Activated T-cell treated with anti-CD3 and anti-CD28 coated beads, Interleukin-2, amount 50 U/mL, for 24 hours (primary cell): ENCODE results near the gene MRPS18B.
A peak's percentile ranks its signal among the peaks of the same experiment; 100 is the strongest.
"Not testable (repeated sequence)": the region's sequence is repeated elsewhere in the genome, so short reads cannot be mapped to it uniquely, and the experiment has no call there.

ENCODE experiments used
- DNase-seq: peaks from one replicate; pipeline ENCODE4 v3.0.0-alpha.2; 2020
- H3K27ac Mint-ChIP-seq: 2 replicates; pipeline ENCODE4 v1.8.0; 2020; ENCODE audit warnings: mild to moderate bottlenecking, mixed read lengths
- H3K27me3 Mint-ChIP-seq: 2 replicates; pipeline ENCODE4 v1.8.0; 2020; ENCODE audit warnings: mixed read lengths
- H3K36me3 Mint-ChIP-seq: 2 replicates; pipeline ENCODE4 v1.8.0; 2020; ENCODE audit warnings: low read depth, mixed read lengths
- H3K4me1 Mint-ChIP-seq: 2 replicates; pipeline ENCODE4 v1.8.0; 2020; ENCODE audit warnings: low read depth, mixed read lengths
- H3K4me3 Mint-ChIP-seq: 2 replicates; pipeline ENCODE4 v1.8.0; 2020; ENCODE audit warnings: mild to moderate bottlenecking, moderate library complexity, mixed read lengths
- H3K9me3 Mint-ChIP-seq: 2 replicates; pipeline ENCODE4 v1.8.0; 2020; ENCODE audit warnings: mixed read lengths

Gene MRPS18B

DNA sequence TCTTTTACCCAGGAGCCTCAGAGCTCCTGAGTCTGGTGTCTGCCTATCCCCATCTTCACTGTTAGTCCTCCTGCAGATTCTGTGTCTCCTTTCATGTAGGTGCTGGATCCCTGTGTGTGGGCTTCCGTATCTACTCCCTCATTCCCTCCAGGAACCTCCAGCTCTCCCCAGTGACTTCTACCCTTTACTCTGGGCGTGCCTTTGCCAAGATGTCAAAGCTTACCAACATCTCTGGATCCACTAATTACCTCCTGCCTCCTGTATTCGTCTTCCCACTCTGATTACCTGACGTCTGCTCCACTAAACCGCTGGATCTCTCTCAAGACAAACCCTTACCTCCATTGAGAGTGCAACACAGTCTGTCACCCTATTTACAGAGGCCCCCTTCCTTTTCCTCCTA, 27.1 kb downstream of the MRPS18B start:
- Mint-ChIP-seq H3K4me1 (peaks cover 45% of the 10 kb centered on the region), H3K27ac (peak overlapping the region; percentile 20), H3K27me3 (no peaks in the 10 kb centered on the region)

GRCh38 chr6:30645989-30646388, 28.3 kb downstream of the MRPS18B start:
- Mint-ChIP-seq H3K4me1 (peaks cover 39% of the 10 kb centered on the region), H3K4me3 (peak overlapping the region; percentile 91), H3K9me3 (no peaks in the 10 kb centered on the region), H3K27ac (peak overlapping the region; percentile 94), H3K36me3 (peaks cover 73% of the 10 kb centered on the region), H3K27me3 (no peaks in the 10 kb centered on the region)
- no peak for DNase-seq

More for the DNA sequence above, 27.1 kb downstream of the MRPS18B start:
- peaks cover 73% of the 10 kb centered on the region for H3K36me3 Mint-ChIP-seq
- H3K4me3 Mint-ChIP-seq: no peak overlapping the region
- DNase-seq: no peak
- no peaks in the 10 kb centered on the region for H3K9me3 Mint-ChIP-seq

DNA sequence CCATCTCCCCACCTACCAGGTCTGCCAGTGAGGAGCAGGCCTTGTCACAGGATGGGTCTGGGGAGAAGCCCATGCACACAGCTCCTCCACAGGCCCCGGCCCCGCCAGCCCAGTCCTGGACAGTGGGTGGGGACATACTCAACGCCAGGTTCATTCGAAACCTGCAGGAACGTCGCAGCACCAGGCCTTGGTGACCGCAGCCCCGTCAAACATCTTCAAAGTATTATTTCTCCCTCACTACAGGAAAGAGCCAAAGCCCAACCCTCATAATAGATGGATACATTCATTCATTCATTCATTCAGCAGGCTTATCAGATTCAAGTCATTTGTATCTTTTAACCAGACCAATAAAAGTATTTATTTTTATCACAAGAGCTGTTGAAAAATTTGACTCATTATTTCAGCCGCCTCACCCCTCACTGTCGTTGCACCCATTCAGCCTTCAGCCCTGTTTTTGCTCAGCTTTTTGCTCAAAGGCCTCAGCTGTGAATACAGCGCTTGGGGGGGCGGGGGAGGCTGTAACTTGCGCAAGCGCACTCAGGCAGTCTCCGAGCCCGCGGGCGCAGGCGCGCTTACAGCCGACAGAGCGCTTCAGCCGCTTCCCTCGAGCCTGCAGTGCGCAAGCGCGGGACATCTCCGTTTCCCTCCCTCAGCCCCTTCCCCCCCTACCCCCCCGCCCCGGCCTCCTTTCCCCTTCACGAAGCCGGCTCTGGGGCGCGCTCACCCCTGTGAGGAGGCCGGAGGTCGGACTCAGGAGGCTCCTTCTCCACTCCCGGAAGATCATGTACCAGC, 29.0 kb downstream of the MRPS18B start, which contains the start of gene C6orf136:
Gene C6orf136 (plus strand): TSS at position 684 of the 792 bp plus-strand sequence. CDS start 99 bp downstream, at position 783.
- Mint-ChIP-seq H3K4me1 (peaks cover 34% of the 10 kb centered on the region), H3K9me3 (no peaks in the 10 kb centered on the region), H3K27me3 (no peaks in the 10 kb centered on the region), H3K4me3 (peak within 1 kb of the TSS; percentile 91), H3K36me3 (peaks cover 74% of the 10 kb centered on the region), H3K27ac (peak within 1 kb of the TSS; percentile 94)
- DNase-seq: peak; percentile 90

DNA sequence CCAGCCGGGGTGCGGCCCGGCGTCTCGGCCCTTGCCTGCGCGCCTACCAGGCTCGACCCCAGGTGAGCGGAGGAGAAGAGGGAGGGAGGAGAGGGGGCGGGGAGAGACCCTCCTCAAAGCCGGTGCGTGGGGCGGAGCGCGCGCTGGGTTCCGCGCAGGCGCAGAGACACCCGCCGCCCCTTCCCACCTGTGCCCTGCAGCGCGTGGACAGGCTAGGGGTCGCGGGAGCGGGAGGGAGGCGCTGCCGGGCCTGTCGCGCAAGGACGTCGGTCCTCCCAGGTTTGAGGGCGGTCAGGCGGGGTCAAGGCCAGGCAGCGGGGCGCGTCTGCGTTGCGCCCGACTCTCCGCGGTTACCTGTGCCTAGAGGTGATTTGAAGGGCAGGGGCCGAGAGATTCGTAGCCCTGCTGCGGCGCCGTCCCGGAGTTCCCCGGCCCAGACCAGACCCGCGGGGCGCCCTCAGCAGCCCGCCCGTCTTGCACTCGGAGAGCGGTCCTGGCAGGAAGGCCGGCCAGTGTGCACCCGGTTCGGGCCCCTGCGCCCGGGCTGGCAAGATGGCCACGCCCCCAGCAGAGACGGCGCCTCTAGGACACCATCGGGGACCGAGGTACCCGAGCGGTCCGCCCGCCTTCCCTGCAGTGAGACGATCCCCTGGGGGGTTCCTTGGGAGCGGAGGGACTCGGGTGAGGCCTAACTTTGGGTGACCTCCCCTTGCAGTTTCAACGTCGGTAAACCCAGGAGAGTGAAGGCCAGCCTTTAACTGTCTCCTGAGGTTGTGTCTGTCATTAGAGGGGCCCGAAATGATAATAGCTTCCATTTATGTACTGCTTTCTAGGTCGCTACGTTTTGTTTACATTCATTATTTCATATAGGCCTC, 29.8 kb downstream of the MRPS18B start:
- H3K27ac Mint-ChIP-seq: peak overlapping the region; percentile 94
- H3K4me3 Mint-ChIP-seq: peak overlapping the region; percentile 91
- no peaks in the 10 kb centered on the region for H3K27me3 Mint-ChIP-seq
- H3K9me3 Mint-ChIP-seq: no peaks in the 10 kb centered on the region
- DNase-seq: peak; percentile 91
- H3K36me3 Mint-ChIP-seq: peaks cover 77% of the 10 kb centered on the region
- peaks cover 31% of the 10 kb centered on the region for H3K4me1 Mint-ChIP-seq

- Mint-ChIP-seq H3K4me1 (peaks cover 23% of the 10 kb centered on the region), H3K27ac (peak overlapping the region; percentile 17), H3K36me3 (peaks cover 81% of the 10 kb centered on the region), H3K9me3 (no peaks in the 10 kb centered on the region), H3K27me3 (no peaks in the 10 kb centered on the region), H3K4me3 (no peak overlapping the region)
- DNase-seq: no peak
Measured at GRCh38 chr6:30651143-30651542, 33.5 kb downstream of the MRPS18B start.

GRCh38 chr6:30654798-30655742, 37.4 kb downstream of the MRPS18B start:
- peaks cover 4% of the 10 kb centered on the region for H3K4me1 Mint-ChIP-seq
- H3K4me3 Mint-ChIP-seq: no peak overlapping the region
- no peaks in the 10 kb centered on the region for H3K9me3 Mint-ChIP-seq
- DNase-seq: no peak
- peak overlapping the region; percentile 50 for H3K27ac Mint-ChIP-seq
- peaks cover 94% of the 10 kb centered on the region for H3K36me3 Mint-ChIP-seq
- no peaks in the 10 kb centered on the region for H3K27me3 Mint-ChIP-seq

DNA sequence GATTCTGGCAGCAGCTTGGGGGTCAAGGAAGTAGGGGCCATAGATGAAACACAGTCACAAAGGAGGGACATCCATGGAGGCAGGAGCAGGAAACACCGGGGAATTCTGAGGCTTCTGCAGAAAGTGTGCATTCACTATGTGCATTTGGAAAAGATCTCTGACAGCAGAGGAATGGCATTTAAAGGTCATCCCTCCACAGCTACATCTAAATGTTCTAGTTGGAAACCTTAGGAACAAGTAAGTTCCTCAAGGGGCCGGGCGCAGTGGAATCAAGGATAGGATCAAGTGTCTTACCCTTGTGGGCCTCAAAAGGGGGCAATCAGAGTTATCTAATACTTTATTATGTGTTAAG, 38.1 kb downstream of the MRPS18B start:
- Mint-ChIP-seq H3K27ac (peak overlapping the region; percentile 50), H3K36me3 (peaks cover 96% of the 10 kb centered on the region), H3K4me3 (no peak overlapping the region)

GRCh38 chr6:30656513-30656912, 38.9 kb downstream of the MRPS18B start:
- Mint-ChIP-seq H3K4me3 (no peak overlapping the region), H3K9me3 (no peaks in the 10 kb centered on the region), H3K27me3 (no peaks in the 10 kb centered on the region), H3K27ac (peak overlapping the region; percentile 18), H3K4me1 (peaks cover 2% of the 10 kb centered on the region), H3K36me3 (peaks cover 96% of the 10 kb centered on the region)
- no peak for DNase-seq

More for the DNA sequence above, 38.1 kb downstream of the MRPS18B start:
- H3K9me3 Mint-ChIP-seq: no peaks in the 10 kb centered on the region
- peaks cover 4% of the 10 kb centered on the region for H3K4me1 Mint-ChIP-seq
- no peaks in the 10 kb centered on the region for H3K27me3 Mint-ChIP-seq
- DNase-seq: no peak

DNA sequence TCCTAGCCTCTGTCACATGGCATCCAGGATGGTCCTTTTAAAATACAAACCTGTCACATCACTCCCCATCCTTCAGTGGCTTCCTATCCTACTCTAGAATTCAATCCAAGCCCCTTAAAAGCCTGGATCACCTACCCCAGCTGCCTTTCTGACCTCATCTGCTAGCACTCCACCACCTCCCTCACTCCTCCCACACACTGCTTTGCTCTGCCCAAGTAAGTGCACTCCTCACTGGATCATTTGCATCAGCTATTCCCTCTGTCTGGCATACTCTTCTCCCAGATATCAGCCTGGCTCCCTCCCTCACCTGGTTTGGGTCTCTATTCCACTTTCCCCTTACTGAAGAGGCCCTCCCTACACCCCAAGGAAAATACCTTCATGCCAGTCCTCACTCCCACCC, 39.8 kb downstream of the MRPS18B start:
- no peaks in the 10 kb centered on the region for H3K27me3 Mint-ChIP-seq
- H3K9me3 Mint-ChIP-seq: no peaks in the 10 kb centered on the region
- H3K36me3 Mint-ChIP-seq: peaks cover 96% of the 10 kb centered on the region
- no peak for DNase-seq
- no peak overlapping the region for H3K4me3 Mint-ChIP-seq
- H3K27ac Mint-ChIP-seq: peak overlapping the region; percentile 85
- H3K4me1 Mint-ChIP-seq: peaks cover 2% of the 10 kb centered on the region

GRCh38 chr6:30657922-30658321, 40.3 kb downstream of the MRPS18B start:
- not testable (repeated sequence) for H3K27me3 Mint-ChIP-seq, H3K4me1 Mint-ChIP-seq, DNase-seq, H3K4me3 Mint-ChIP-seq, H3K9me3 Mint-ChIP-seq
- peak overlapping the region; percentile 30 for H3K27ac Mint-ChIP-seq
- H3K36me3 Mint-ChIP-seq: peaks cover 96% of the 10 kb centered on the region

- H3K4me1 Mint-ChIP-seq: peaks cover 23% of the 10 kb centered on the region
- H3K4me3 Mint-ChIP-seq: no peak overlapping the region
- H3K27ac Mint-ChIP-seq: no peak overlapping the region
Measured at GRCh38 chr6:30664994-30665767, 47.5 kb downstream of the MRPS18B start.

DNA sequence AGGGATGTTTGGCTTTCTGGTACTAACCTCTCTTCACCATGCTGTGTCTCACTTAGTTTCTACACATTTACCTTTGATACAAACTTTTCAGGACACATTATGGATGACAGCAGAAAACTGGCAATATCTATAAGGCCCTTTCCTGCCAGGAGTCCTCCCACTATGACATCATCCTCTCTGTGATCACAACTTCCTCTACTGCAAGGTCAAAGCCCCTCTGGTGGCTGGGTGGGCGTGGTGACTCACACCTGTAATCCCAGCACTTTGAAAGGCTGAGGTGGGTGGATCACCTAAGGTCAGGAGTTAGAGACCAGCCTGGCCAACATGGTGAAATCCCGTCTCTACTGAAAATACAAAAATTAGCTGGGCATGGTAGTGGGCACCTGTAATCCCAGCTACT, 48.7 kb downstream of the MRPS18B start:
- not testable (repeated sequence) for H3K9me3 Mint-ChIP-seq, H3K4me3 Mint-ChIP-seq, H3K27me3 Mint-ChIP-seq
- Mint-ChIP-seq H3K4me1 (peaks cover 35% of the 10 kb centered on the region), H3K27ac (peak overlapping the region; percentile 87), H3K36me3 (peaks cover 88% of the 10 kb centered on the region)
- DNase-seq: peak; percentile 55

More at GRCh38 chr6:30664994-30665767, 47.5 kb downstream of the MRPS18B start:
- H3K27me3 Mint-ChIP-seq: no peaks in the 10 kb centered on the region
- H3K9me3 Mint-ChIP-seq: no peaks in the 10 kb centered on the region
- no peak for DNase-seq
- H3K36me3 Mint-ChIP-seq: peaks cover 89% of the 10 kb centered on the region

GRCh38 chr6:30670760-30671527, 53.3 kb downstream of the MRPS18B start:
- no peaks in the 10 kb centered on the region for H3K27me3 Mint-ChIP-seq
- peaks cover 44% of the 10 kb centered on the region for H3K4me1 Mint-ChIP-seq
- H3K9me3 Mint-ChIP-seq: no peaks in the 10 kb centered on the region
- H3K27ac Mint-ChIP-seq: peak overlapping the region; percentile 60
- peaks cover 56% of the 10 kb centered on the region for H3K36me3 Mint-ChIP-seq
- no peak for DNase-seq
- peak overlapping the region; percentile 93 for H3K4me3 Mint-ChIP-seq
